K562 (cell line): Measurements from ENCODE around the gene ANO4. TPM values are rescaled to one million over a fixed set of nuclear protein-coding genes. Genes with fewer than 3 reads are reported as not detected.

ENCODE experiments used
- ATAC-seq: fragments of 200-7000 bp; cut with Tn5 transposase; 3 replicates; pipeline ENCODE4 v1.9.1; 2020; ENCODE audit warnings: moderate library complexity
- BruUV-seq: library from RNA; stranded (reverse); fragments of 400-500 nt; replicated peaks from 2 replicates; lab custom pipeline; 2021; lab: Mats Ljungman, UMichigan
- CTCF ChIA-PET: fragments of 300-600 bp; formaldehyde crosslinking; extraction: SDS; loops from one replicate; lab custom pipeline; 2021; ENCODE audit warnings: low intra/inter-chr PET ratio; lab: Yijun Ruan, JAX
- POLR2A ChIA-PET: fragments of 300-600, 350-650 bp; sonication (Branson Sonifier 250); formaldehyde crosslinking; extraction: SDS; loops from one replicate; lab custom pipeline; 2021; ENCODE audit warnings: antibody characterized with exemption, inconsistent platforms; lab: Yijun Ruan, JAX
- DNase-seq, 4 experiments: peaks; one replicate each; pipeline versions ENCODE4 v3.0.0 to v3.0.0-alpha.2; 2011 to 2018; ENCODE audit warnings: low spot score in 3 of 4, mixed read lengths in 3 of 4; ENCODE audit errors: extremely low read depth in 1 of 4
- FAIRE-seq: peaks from 2 replicates; lab custom pipeline; 2011; peaks lifted over from hg19 to GRCh38; lab: Jason Lieb, UNC
- H2AFZ ChIP-seq: 2 replicates; pipeline ENCODE4 v1.6.0; 2011; ENCODE audit warnings: low read depth, low read length, control low read depth, inconsistent platforms
- H3K27ac ChIP-seq: fragments of 200-600 bp; 3 replicates; pipeline ENCODE4 v1.8.0; 2011; ENCODE audit warnings: low read depth, mild to moderate bottlenecking, control low read depth, inconsistent platforms, low read length, moderate library complexity, mixed read lengths; ENCODE audit errors: extremely low read depth
- H3K27me3 ChIP-seq, 2 experiments: fragments of 300-600 bp in 1 of 2; 2 replicates in 1 of 2; 3 replicates in 1 of 2; pipeline versions ENCODE4 v1.6.0 to v1.8.0; 2011; ENCODE audit warnings: inconsistent platforms in 2 of 2, low read length in 2 of 2, mild to moderate bottlenecking in 1 of 2, mixed read lengths in 1 of 2, moderate library complexity in 1 of 2; ENCODE audit not compliant: control insufficient read depth in 2 of 2, insufficient read depth in 2 of 2
- H3K36me3 ChIP-seq: fragments of 300-600 bp; 3 replicates; pipeline ENCODE4 v1.8.0; 2011; ENCODE audit warnings: mild to moderate bottlenecking, low read length, inconsistent platforms; ENCODE audit not compliant: control insufficient read depth, insufficient read depth
- H3K4me1 ChIP-seq, 2 experiments: fragments of 200-600 bp in 1 of 2; replicated peaks in 1 of 2; 2 replicates in 1 of 2; 3 replicates in 1 of 2; pipeline versions ENCODE4 v1.5.1 to v1.8.0; 2011; ENCODE audit warnings: inconsistent platforms in 2 of 2, low read length in 2 of 2, mild to moderate bottlenecking in 1 of 2, mixed read lengths in 1 of 2, moderate library complexity in 1 of 2; ENCODE audit not compliant: control insufficient read depth in 2 of 2, insufficient read depth in 2 of 2
- H3K4me2 ChIP-seq: 2 replicates; pipeline ENCODE4 v1.6.1; 2011; ENCODE audit warnings: low read length, control low read depth, inconsistent platforms, mixed read lengths; ENCODE audit not compliant: insufficient read depth
- H3K4me3 ChIP-seq: fragments of 200-600 bp; sonication (generic), shearing (Covaris generic); 2 replicates; pipeline ENCODE4 v1.5.1; 2016; ENCODE audit warnings: control low read depth, inconsistent platforms
- H3K79me2 ChIP-seq: fragments of 200-600 bp; 3 replicates; pipeline ENCODE4 v1.8.0; 2011; ENCODE audit warnings: low read length, inconsistent platforms; ENCODE audit not compliant: control insufficient read depth, insufficient read depth
- H3K9ac ChIP-seq, 2 experiments: 2 replicates each; pipeline versions ENCODE4 v1.6.0 to v1.6.1; 2011; ENCODE audit warnings: low read depth in 2 of 2, low read length in 2 of 2, control low read depth in 1 of 2, inconsistent platforms in 1 of 2, mild to moderate bottlenecking in 1 of 2, mixed read lengths in 1 of 2; ENCODE audit not compliant: insufficient read depth in 1 of 2
- H3K9me1 ChIP-seq: one replicate; pipeline ENCODE4 v1.6.0; 2011; ENCODE audit warnings: inconsistent platforms, mild to moderate bottlenecking, low read length, moderate library complexity; ENCODE audit not compliant: control insufficient read depth, insufficient read depth
- H3K9me3 ChIP-seq: replicated peaks from 2 replicates; pipeline ENCODE4 v1.5.1; 2011; ENCODE audit warnings: low read depth, low read length, inconsistent platforms; ENCODE audit not compliant: control insufficient read depth, insufficient read depth
- H4K20me1 ChIP-seq: replicated peaks from 2 replicates; pipeline ENCODE4 v1.6.1; 2011; ENCODE audit warnings: low read length, inconsistent platforms, mixed read lengths; ENCODE audit not compliant: control insufficient read depth, insufficient read depth
- HOXB6 ChIP-seq: fragments of 250-450 bp; sonication (Bioruptor Pico); IDR thresholded peaks from 2 replicates; pipeline ENCODE4 v1.5.1; 2022; ENCODE audit warnings: mild to moderate bottlenecking, borderline replicate concordance
- WGBS: fragments of 100-300 bp; shearing (Covaris generic); methylation state at CpG from one replicate; pipeline ENCODE4 v1.1.6; 2016; ENCODE audit warnings: low coverage, mixed read lengths; ENCODE audit not compliant: insufficient coverage; ENCODE audit errors: missing lambda C conversion rate; 5-methylcytosine and 5-hydroxymethylcytosine counted together
- in situ Hi-C: fragments of 300-500 bp; cut with MboI; formaldehyde crosslinking; loops from 4 replicates; pipeline ENCODE4 v1.15.0; 2018; ENCODE audit warnings: inconsistent platforms, mixed read lengths
- intact Hi-C: fragments of 100-400 bp; cut with micrococcal nuclease; formaldehyde crosslinking; loops from 2 replicates; pipeline ENCODE4 v1.14.2; 2022
- polyA plus RNA-seq, 8 experiments: library from polyadenylated mRNA; depleted of rRNA in 4 of 8; stranded (reverse) in 5 of 8; unstranded in 3 of 8; fragments of >200 nt; fragmentation: Nextera tagmentation in 2 of 8; fragmentation: Illumina TruSeq in 1 of 8; extraction: Ambion mirVana in 2 of 8; extraction: Trizol in 1 of 8; gene quantifications; 2 replicates each; pipeline versions ENCODE4 v1.2.1 to v1.2.3, GENCODE V29; 2011 to 2014; ENCODE audit warnings: inconsistent platforms in 1 of 8, missing spikeins in 1 of 8
- total RNA-seq, 7 experiments: library from RNA; depleted of rRNA in 6 of 7; stranded (reverse); fragments of >200 nt in 6 of 7; fragmentation: Illumina TruSeq in 2 of 7; extraction: Trizol in 2 of 7; gene quantifications; 2 replicates each; pipeline versions ENCODE4 v1.2.1 to v1.2.3, GENCODE V29; 2011 to 2021; ENCODE audit warnings: low replicate concordance in 1 of 7
- TF ChIP-seq, protein P1 (sequence below): fragments of 450-650 bp; IDR thresholded peaks from 2 replicates; pipeline ENCODE4 v1.6.1; 2018; ENCODE audit warnings: mild to moderate bottlenecking, low read depth; ENCODE audit not compliant: partially characterized antibody
- TF ChIP-seq, protein P2 (sequence below): fragments of 450-650 bp; formaldehyde crosslinking; IDR thresholded peaks from 2 replicates; pipeline ENCODE4 v1.4.0; 2022; ENCODE audit warnings: mild to moderate bottlenecking, moderate library complexity

ANO4 gene
- total and polyA plus RNA-seq, 9 of the 15 experiments (the other 6 are each of a cell fraction or from before 2014, with no cell fraction given): not detected

DNA sequence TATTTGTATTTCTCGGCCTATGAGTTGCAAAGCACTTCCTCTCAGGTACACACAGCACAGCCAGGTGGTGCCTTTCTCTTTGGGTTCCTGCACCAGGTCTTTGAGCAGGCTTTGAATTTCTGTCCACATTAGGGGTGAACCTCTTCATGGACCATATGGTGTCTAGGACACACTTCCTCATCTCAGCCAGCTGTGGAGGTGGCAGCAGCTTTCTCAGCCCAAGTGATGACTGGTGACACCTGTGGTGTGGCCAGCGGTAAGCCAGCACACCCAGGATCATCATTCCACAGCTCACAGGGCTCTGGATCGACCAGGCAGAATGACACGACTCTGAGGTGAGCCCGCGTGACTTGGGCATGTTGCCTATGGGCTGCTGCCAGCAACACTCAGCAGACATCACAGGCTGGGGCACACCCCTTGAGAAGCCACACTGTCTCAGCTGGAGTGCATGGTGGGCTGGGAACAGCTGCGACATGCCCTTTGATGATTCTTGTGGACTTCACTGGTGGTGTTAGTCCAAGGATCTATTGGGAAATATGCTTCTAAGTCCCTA is 378.7 kb downstream of the ANO4 start:
- Histone ChIP-seq H3K4me1 (no peaks in the 10 kb centered on the region), H3K4me3 (no peak overlapping the region), H3K9me1 (no peaks in the 10 kb centered on the region), H3K9ac (no peak overlapping the region), H3K27ac (no peak overlapping the region), H3K27me3 (no peaks in the 10 kb centered on the region), H3K9me3 (no peaks in the 10 kb centered on the region), H4K20me1 (no peaks in the 10 kb centered on the region), H2AFZ (no peak overlapping the region), H3K36me3 (no peaks in the 10 kb centered on the region), H3K79me2 (no peaks in the 10 kb centered on the region), H3K4me2 (no peak overlapping the region)
- POLR2A ChIA-PET: interaction anchor here (0.5 to 0.7 kb wide), 3 partner anchors 15 to 443 kb away, joined by 3 read pairs; no protein-coding TSS in a partner anchor
- intact Hi-C loops (loop anchor here (10.0 kb wide), 1 partner anchor 152 kb away; no protein-coding TSS in a partner anchor), in situ Hi-C loops (no loop called here)
- CTCF ChIA-PET: no interaction called here
- TF ChIP-seq, protein P1, sequence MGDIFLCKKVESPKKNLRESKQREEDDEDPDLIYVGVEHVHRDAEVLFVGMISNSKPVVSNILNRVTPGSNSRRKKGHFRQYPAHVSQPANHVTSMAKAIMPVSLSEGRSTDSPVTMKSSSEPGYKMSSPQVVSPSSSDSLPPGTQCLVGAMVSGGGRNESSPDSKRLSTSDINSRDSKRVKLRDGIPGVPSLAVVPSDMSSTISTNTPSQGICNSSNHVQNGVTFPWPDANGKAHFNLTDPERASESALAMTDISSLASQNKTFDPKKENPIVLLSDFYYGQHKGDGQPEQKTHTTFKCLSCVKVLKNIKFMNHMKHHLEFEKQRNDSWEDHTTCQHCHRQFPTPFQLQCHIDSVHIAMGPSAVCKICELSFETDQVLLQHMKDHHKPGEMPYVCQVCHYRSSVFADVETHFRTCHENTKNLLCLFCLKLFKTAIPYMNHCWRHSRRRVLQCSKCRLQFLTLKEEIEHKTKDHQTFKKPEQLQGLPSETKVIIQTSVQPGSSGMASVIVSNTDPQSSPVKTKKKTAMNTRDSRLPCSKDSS: no peak
- TF ChIP-seq HOXB6 (CRISPR knock-in tag): no peak
- TF ChIP-seq, protein P2, sequence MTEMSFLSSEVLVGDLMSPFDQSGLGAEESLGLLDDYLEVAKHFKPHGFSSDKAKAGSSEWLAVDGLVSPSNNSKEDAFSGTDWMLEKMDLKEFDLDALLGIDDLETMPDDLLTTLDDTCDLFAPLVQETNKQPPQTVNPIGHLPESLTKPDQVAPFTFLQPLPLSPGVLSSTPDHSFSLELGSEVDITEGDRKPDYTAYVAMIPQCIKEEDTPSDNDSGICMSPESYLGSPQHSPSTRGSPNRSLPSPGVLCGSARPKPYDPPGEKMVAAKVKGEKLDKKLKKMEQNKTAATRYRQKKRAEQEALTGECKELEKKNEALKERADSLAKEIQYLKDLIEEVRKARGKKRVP (CRISPR knock-in tag): no peak
- DNase-seq (no peak), ATAC-seq (no peak), FAIRE-seq (no peak)
- no TSS peak for BruUV-seq
- 1% methylated on average over 7 of the region's 7 CpGs for WGBS
